Activated CD8-positive, alpha-beta memory T cell treated with anti-CD3 and anti-CD28 coated beads, Interleukin-2, amount 50 U/mL, for 4 hours (primary cell): ENCODE measurements around the gene PODN.

Experiments
- DNase-seq: peaks from one replicate; pipeline ENCODE4 v3.0.0-alpha.2; 2020

Gene PODN

GRCh38 chr1:53075761-53076163, 13.7 kb downstream of the PODN start:
- no peak for DNase-seq

- DNase-seq, result no peak
Measured at GRCh38 chr1:53076165-53076564, 14.2 kb downstream of the PODN start.

GRCh38 chr1:53076721-53077598, 14.9 kb downstream of the PODN start:
- no peak for DNase-seq

- DNase-seq, result no peak
Measured at GRCh38 chr1:53077599-53077965, 15.6 kb downstream of the PODN start.

- no peak for DNase-seq
Measured at GRCh38 chr1:53078333-53079101, 16.5 kb downstream of the PODN start.

GRCh38 chr1:53079251-53079650, 17.2 kb downstream of the PODN start:
- no peak for DNase-seq

GRCh38 chr1:53080041-53080440, 18.0 kb downstream of the PODN start:
- DNase-seq, result no peak

- no peak for DNase-seq
Measured at GRCh38 chr1:53080769-53081168, 18.8 kb downstream of the PODN start.

GRCh38 chr1:53081384-53082066, 19.5 kb downstream of the PODN start:
- DNase-seq, result no peak

GRCh38 chr1:53082826-53083455, 20.9 kb downstream of the PODN start:
- DNase-seq, result no peak

- no peak for DNase-seq
Measured at GRCh38 chr1:53083636-53084588, 21.9 kb downstream of the PODN start.

GRCh38 chr1:53084589-53084971, 22.6 kb downstream of the PODN start:
- DNase-seq, result no peak

GRCh38 chr1:53085405-53085804, 23.4 kb downstream of the PODN start:
- DNase-seq, result no peak

- DNase-seq, result no peak
Measured at GRCh38 chr1:53086491-53087070, 24.6 kb downstream of the PODN start.

GRCh38 chr1:53087332-53088285, 25.6 kb downstream of the PODN start:
- DNase-seq, result no peak

GRCh38 chr1:53088616-53089300, 26.7 kb downstream of the PODN start:
- DNase-seq, result no peak

- DNase-seq, result no peak
Measured at GRCh38 chr1:53089478-53090226, 27.6 kb downstream of the PODN start.

GRCh38 chr1:53090227-53091147, 28.5 kb downstream of the PODN start:
- DNase-seq, result no peak
